HG03066 (cell line): ENCODE data around the gene MRTO4.

Experiments used
- ATAC-seq: cut with Tn5 transposase; IDR thresholded peaks from one replicate; pipeline ENCODE4 v1.9.1; 2021; ENCODE audit warnings: low read depth; ENCODE audit not compliant: unreplicated experiment

Gene MRTO4

DNA sequence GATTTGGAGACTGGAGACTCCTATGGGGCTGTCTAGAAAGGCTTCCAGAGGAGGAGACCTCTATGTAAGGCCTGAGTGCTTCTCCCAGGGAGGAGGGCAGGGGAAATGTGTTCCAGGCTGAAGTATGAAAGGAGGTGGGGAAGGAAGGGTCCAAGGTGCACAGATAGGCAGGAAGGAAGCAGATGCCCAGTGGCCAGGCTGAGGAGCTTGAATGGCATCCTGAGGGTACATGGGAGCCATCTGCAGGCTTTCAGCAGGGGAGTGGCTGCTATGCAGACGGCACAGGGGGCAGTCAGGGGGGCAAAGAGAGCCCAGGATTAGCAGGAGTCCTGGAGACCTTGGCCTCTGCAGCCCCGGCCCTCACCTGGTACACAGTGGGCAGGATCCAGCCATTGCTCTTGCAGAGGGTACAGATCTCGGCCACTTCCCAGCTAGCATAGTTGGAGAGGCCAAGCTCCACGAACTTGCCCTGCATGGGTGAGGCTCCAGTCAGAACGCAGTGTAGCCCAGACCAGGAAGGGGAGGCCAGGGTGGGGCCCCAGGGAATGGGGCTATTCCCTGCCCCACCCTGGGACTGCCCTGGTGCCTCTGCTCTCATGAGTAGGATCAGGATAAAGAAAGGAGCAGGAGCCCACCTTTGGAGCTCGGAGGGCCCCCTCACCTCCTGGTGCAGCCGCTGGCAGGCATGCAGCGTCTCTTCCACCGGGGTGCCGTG lies 56.3 kb downstream of the MRTO4 start:
- no peak for ATAC-seq

DNA sequence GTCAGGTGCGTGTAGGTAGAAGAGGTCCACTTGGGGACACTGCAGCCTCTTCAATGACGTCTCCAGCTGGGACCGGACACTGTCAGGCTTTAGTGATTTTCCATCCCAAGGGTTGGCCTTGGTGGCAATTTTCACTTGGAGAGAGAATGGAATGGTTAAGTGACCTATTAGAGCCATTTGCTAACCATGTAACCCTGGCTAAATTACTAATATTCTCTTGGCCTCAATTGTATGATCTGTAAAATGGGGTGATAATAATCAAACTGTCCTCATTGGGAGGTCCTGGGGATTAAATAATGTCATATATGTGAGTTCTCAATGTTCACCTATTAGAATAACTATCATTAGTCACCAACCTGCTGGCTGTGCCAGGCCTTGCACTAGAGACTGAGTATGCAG lies 56.9 kb downstream of the MRTO4 start:
- ATAC-seq: no peak

DNA sequence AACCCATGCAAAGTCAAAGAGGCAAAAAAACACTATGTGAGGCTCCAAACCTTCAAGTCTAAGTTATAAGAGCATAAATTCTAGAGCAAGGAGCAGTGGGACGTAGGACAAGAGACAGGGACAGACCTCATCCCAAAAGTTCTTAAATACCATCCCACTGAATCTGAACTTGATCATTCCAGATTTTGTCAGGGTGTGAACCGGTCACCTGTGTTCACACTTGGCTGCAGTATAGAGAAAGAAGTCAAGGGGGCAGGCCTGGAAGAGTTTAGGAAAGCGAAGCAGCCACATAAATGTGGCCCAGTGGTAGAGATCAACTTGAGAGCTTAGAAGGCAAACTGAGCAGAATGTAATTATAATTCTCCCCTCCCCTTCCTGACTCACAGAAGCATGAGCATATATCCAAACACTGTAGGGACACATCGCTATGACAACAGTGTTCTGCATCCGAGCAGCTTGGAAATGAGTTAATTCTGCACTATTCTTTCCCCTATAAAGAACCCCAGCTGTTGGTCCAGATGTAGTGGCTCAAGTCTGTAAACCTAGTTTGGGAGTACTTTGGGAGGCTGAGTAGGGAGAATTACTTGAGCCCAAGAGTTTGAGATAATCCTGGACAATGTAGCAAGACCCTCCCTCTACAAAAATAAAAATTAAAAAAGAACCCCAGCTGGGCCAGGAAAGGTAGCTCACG lies 57.7 kb downstream of the MRTO4 start:
- no peak for ATAC-seq
